NCI-H1417 treated with DMSO at 0.1 percent for 48 hours (cell line): ENCODE results near the gene MRPL23.

Experiments
- DNase-seq: peaks from one replicate; lab custom pipeline; 2025; lab: John Stamatoyannopoulos, UW

MRPL23 gene

GRCh38 chr11:1921574-1922141, 25.5 kb upstream of the MRPL23 start:
- DNase-seq, result no peak

- DNase-seq, result no peak
These were observed 24.6 kb upstream of the MRPL23 start for GRCh38 chr11:1922481-1923081.

- no peak for DNase-seq
These were observed 23.8 kb upstream of the MRPL23 start for GRCh38 chr11:1923201-1923956.

GRCh38 chr11:1924181-1924580, 23.0 kb upstream of the MRPL23 start:
- DNase-seq, result no peak

GRCh38 chr11:1924646-1925372, 22.3 kb upstream of the MRPL23 start:
- DNase-seq, result no peak

- no peak for DNase-seq
These were observed 21.6 kb upstream of the MRPL23 start for GRCh38 chr11:1925373-1926155.

- no peak for DNase-seq
These were observed 20.7 kb upstream of the MRPL23 start for GRCh38 chr11:1926156-1927025.

- DNase-seq, result no peak
These were observed 19.9 kb upstream of the MRPL23 start for GRCh38 chr11:1927026-1927847.

- DNase-seq, result no peak
These were observed 19.2 kb upstream of the MRPL23 start for GRCh38 chr11:1927848-1928469.

- DNase-seq, result no peak
These were observed 18.7 kb upstream of the MRPL23 start for GRCh38 chr11:1928470-1928890.

- DNase-seq, result no peak
These were observed 18.1 kb upstream of the MRPL23 start for GRCh38 chr11:1928891-1929541.

- DNase-seq, result no peak
These were observed 17.3 kb upstream of the MRPL23 start for GRCh38 chr11:1929621-1930461.

GRCh38 chr11:1930462-1930830, 16.7 kb upstream of the MRPL23 start:
- no peak for DNase-seq

- DNase-seq, result no peak
These were observed 15.6 kb upstream of the MRPL23 start for GRCh38 chr11:1931341-1932104.

- no peak for DNase-seq
These were observed 15.0 kb upstream of the MRPL23 start for GRCh38 chr11:1932105-1932480.

- DNase-seq, result no peak
These were observed 14.5 kb upstream of the MRPL23 start for GRCh38 chr11:1932681-1933080.
